Measurements from ENCODE around the gene RNF14. TPM values are rescaled to one million over a fixed set of nuclear protein-coding genes. Genes with fewer than 3 reads are reported as not detected.

The RNF14 gene
- total RNA-seq, 1 experiment from 2014 or later = 67.1 TPM

DNA sequence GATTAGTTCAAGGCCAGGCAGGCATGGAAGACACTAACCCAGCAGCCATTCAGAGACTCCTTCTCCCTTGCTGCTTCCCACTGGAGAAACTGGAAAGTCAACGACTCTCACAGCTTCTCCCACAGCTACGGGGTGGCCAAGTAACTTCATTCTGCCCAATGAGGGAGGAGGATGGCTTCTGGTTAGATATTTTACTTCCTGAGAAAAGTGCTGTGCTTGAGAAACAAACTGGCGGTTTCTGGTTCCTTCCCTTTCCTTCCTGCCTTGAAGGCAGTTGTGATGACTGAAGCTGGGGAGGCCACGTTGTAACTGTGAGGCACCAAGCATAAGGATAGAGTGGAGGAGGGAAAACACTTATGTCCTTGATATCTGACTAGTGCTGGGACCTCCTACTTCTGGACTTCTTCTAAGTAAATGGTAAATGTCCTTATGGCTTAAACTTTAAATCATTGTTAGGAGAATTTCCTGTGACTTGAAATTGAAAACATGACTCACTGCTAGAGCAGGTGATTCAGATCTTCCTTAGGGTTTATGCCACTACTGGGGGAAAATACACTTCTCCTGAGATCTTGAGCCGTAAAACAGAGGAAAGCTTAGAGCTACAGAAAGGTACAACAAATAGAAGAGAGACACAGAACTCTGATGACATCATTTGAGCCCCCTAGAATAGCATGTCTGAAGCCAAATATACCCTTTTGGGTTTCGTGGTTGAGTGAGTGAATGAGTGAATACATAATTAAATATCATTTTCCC, 47.1 kb downstream of the RNF14 start:
- Histone ChIP-seq H3K4me3 (ENCODE audit: low read depth, low read length, poor library complexity, severe bottlenecking) (no peak overlapping the region), H3K4me1 (ENCODE audit: insufficient read depth, low read length, poor library complexity, severe bottlenecking) (peaks cover 9% of the 10 kb centered on the region), H3K27me3 (replicated peaks; ENCODE audit: insufficient read depth, low read depth, low read length, poor library complexity) (no peaks in the 10 kb centered on the region), H3K9me3 (ENCODE audit: low read depth, low read length, poor library complexity, severe bottlenecking) (peaks cover 6% of the 10 kb centered on the region), H3K36me3 (ENCODE audit: insufficient read depth, low read length, poor library complexity, severe bottlenecking) (no peaks in the 10 kb centered on the region), H3K27ac (ENCODE audit: low read depth, low read length, poor library complexity, severe bottlenecking) (no peak overlapping the region)
- ChIA-PET POLR2A (ENCODE audit: low non-redundant PET) (no interaction called here), CTCF (interaction anchor here (0.6 kb wide), 1 partner anchor 128 kb away, joined by 3 read pairs; no protein-coding TSS in a partner anchor)
- no TSS peak for BruUV-seq (replicated peaks)
- TF ChIP-seq CTCF (conservative IDR thresholded peaks at IDR 0.05; ENCODE audit: low read depth, low read length) = no peak
- no peak for TF ChIP-seq EZH2 (IDR thresholded peaks at IDR 0.05; ENCODE audit: borderline replicate concordance, low read depth, low read length, poor library complexity, severe bottlenecking)
- DNase-seq (ENCODE audit: low spot score) = peak; percentile 23
- intact Hi-C loops (cut with micrococcal nuclease; ENCODE audit: unreplicated experiment) = loop anchor here (10.0 kb wide), 1 partner anchor 539 kb away; no protein-coding TSS in a partner anchor

GRCh38 chr5:142016556-142016955, 47.7 kb downstream of the RNF14 start:
- Histone ChIP-seq H3K4me3 (ENCODE audit: low read depth, low read length, poor library complexity, severe bottlenecking) (no peak overlapping the region), H3K36me3 (ENCODE audit: insufficient read depth, low read length, poor library complexity, severe bottlenecking) (no peaks in the 10 kb centered on the region), H3K4me1 (ENCODE audit: insufficient read depth, low read length, poor library complexity, severe bottlenecking) (peaks cover 9% of the 10 kb centered on the region), H3K9me3 (ENCODE audit: low read depth, low read length, poor library complexity, severe bottlenecking) (peaks cover 6% of the 10 kb centered on the region), H3K27me3 (replicated peaks; ENCODE audit: insufficient read depth, low read depth, low read length, poor library complexity) (no peaks in the 10 kb centered on the region), H3K27ac (ENCODE audit: low read depth, low read length, poor library complexity, severe bottlenecking) (no peak overlapping the region)
- no TSS peak for BruUV-seq (replicated peaks)
- ChIA-PET CTCF (no interaction called here), POLR2A (ENCODE audit: low non-redundant PET) (no interaction called here)
- intact Hi-C loops (cut with micrococcal nuclease; ENCODE audit: unreplicated experiment) = loop anchor here (10.0 kb wide), 1 partner anchor 538 kb away; no protein-coding TSS in a partner anchor
- no peak for DNase-seq (ENCODE audit: low spot score)
- TF ChIP-seq EZH2 (IDR thresholded peaks at IDR 0.05; ENCODE audit: borderline replicate concordance, low read depth, low read length, poor library complexity, severe bottlenecking) (no peak), CTCF (conservative IDR thresholded peaks at IDR 0.05; ENCODE audit: low read depth, low read length) (no peak)

- Histone ChIP-seq H3K4me1 (ENCODE audit: insufficient read depth, low read length, poor library complexity, severe bottlenecking) (peaks cover 9% of the 10 kb centered on the region), H3K36me3 (ENCODE audit: insufficient read depth, low read length, poor library complexity, severe bottlenecking) (no peaks in the 10 kb centered on the region), H3K4me3 (ENCODE audit: low read depth, low read length, poor library complexity, severe bottlenecking) (no peak overlapping the region), H3K27me3 (replicated peaks; ENCODE audit: insufficient read depth, low read depth, low read length, poor library complexity) (no peaks in the 10 kb centered on the region), H3K27ac (ENCODE audit: low read depth, low read length, poor library complexity, severe bottlenecking) (no peak overlapping the region), H3K9me3 (ENCODE audit: low read depth, low read length, poor library complexity, severe bottlenecking) (peaks cover 6% of the 10 kb centered on the region)
- DNase-seq (ENCODE audit: low spot score) = no peak
- intact Hi-C loops (cut with micrococcal nuclease; ENCODE audit: unreplicated experiment) = loop anchor here (10.0 kb wide), 1 partner anchor 537 kb away; no protein-coding TSS in a partner anchor
- no peak for TF ChIP-seq EZH2 (IDR thresholded peaks at IDR 0.05; ENCODE audit: borderline replicate concordance, low read depth, low read length, poor library complexity, severe bottlenecking)
- no peak for TF ChIP-seq CTCF (conservative IDR thresholded peaks at IDR 0.05; ENCODE audit: low read depth, low read length)
- ChIA-PET POLR2A (ENCODE audit: low non-redundant PET) (no interaction called here), CTCF (no interaction called here)
- BruUV-seq (replicated peaks) = no TSS peak
These were observed 49.0 kb downstream of the RNF14 start for GRCh38 chr5:142017832-142018427.
